DOHH2 (cell line): ENCODE results near the gene PUM2.

Experiments
- H3F3A ChIP-seq: fragments of 200-600 bp; sonication (generic), shearing (Covaris generic); 2 replicates; pipeline ENCODE4 v1.6.0; 2016; ENCODE audit warnings: antibody characterized with exemption, mild to moderate bottlenecking; ENCODE audit not compliant: control insufficient read depth, insufficient read depth
- H3K27ac ChIP-seq: fragments of 200-600 bp; sonication (generic); 2 replicates; pipeline ENCODE4 v1.5.1; 2014; ENCODE audit warnings: low read depth, mild to moderate bottlenecking, low read length, moderate library complexity
- H3K27me3 ChIP-seq: fragments of 200-600 bp; sonication (generic); 2 replicates; pipeline ENCODE4 v1.6.1; 2014; ENCODE audit warnings: mild to moderate bottlenecking, low read length, mixed read lengths; ENCODE audit not compliant: control insufficient read depth
- H3K36me3 ChIP-seq: fragments of 200-600 bp; sonication (generic); 2 replicates; pipeline ENCODE4 v1.6.1; 2014; ENCODE audit warnings: mild to moderate bottlenecking, low read length, moderate library complexity, mixed read lengths; ENCODE audit not compliant: control insufficient read depth
- H3K4me1 ChIP-seq: fragments of 200-600 bp; sonication (generic); 2 replicates; pipeline ENCODE4 v1.6.1; 2014; ENCODE audit warnings: mild to moderate bottlenecking, low read length, mixed read lengths; ENCODE audit not compliant: control insufficient read depth
- H3K4me2 ChIP-seq: fragments of 200-600 bp; sonication (generic); 2 replicates; pipeline ENCODE4 v1.6.0; 2014; ENCODE audit warnings: mild to moderate bottlenecking, low read length, moderate library complexity
- H3K4me3 ChIP-seq: fragments of 200-600 bp; sonication (generic); 2 replicates; pipeline ENCODE4 v1.5.1; 2014; ENCODE audit warnings: mild to moderate bottlenecking, low read length, mixed read lengths
- H3K79me2 ChIP-seq: fragments of 200-600 bp; sonication (generic); 2 replicates; pipeline ENCODE4 v1.6.1; 2014; ENCODE audit warnings: mild to moderate bottlenecking, low read length, mixed read lengths; ENCODE audit not compliant: control insufficient read depth
- H3K9me2 ChIP-seq: fragments of 200-600 bp; sonication (generic); replicated peaks from 2 replicates; pipeline ENCODE4 v1.6.1; 2014; ENCODE audit warnings: mild to moderate bottlenecking, low read length, mixed read lengths; ENCODE audit not compliant: control insufficient read depth
- H3K9me3 ChIP-seq: fragments of 200-600 bp; sonication (generic); 2 replicates; pipeline ENCODE4 v1.6.1; 2014; ENCODE audit warnings: antibody characterized with exemption, low read length, mixed read lengths; ENCODE audit not compliant: control insufficient read depth, insufficient read depth
- H4K20me1 ChIP-seq: fragments of 200-600 bp; sonication (generic); 2 replicates; pipeline ENCODE4 v1.6.0; 2014; ENCODE audit warnings: low read depth, mild to moderate bottlenecking, antibody characterized with exemption, low read length, moderate library complexity; ENCODE audit not compliant: control insufficient read depth, insufficient read depth
- CTCF ChIP-seq: fragments of 200-600 bp; sonication (generic); IDR thresholded peaks from one replicate; pipeline ENCODE4 v1.5.1; 2014; ENCODE audit warnings: antibody characterized with exemption, mild to moderate bottlenecking, low read depth, low read length; ENCODE audit not compliant: poor library complexity, severe bottlenecking
- EZH2phosphoT487 ChIP-seq: fragments of 200-600 bp; sonication (generic); IDR thresholded peaks from 2 replicates; pipeline ENCODE4 v1.6.1; 2017; ENCODE audit warnings: borderline replicate concordance, mild to moderate bottlenecking, antibody characterized with exemption, low read length, moderate library complexity, mixed read lengths

PUM2 gene

GRCh38 chr2:20397811-20398447 is 47.3 kb upstream of the PUM2 start:
- H3K27me3 ChIP-seq, result 0 out of 2 replicates have a peak, but pooled peaks cover 9% of the 10 kb centered on the region
- H3K4me3 ChIP-seq, result no peak overlapping the region

GRCh38 chr2:20396356-20397000 is 45.8 kb upstream of the PUM2 start:
- H3K79me2 ChIP-seq, result no peaks in the 10 kb centered on the region
- no peaks in the 10 kb centered on the region for H3F3A ChIP-seq
- H3K4me2 ChIP-seq, result no peak overlapping the region
- no peak overlapping the region for H3K4me3 ChIP-seq
- no peaks in the 10 kb centered on the region for H3K4me1 ChIP-seq
- 0 out of 2 replicates have a peak, but pooled peaks cover 9% of the 10 kb centered on the region for H3K27me3 ChIP-seq
- H3K36me3 ChIP-seq, result no peaks in the 10 kb centered on the region
- TF ChIP-seq CTCF, result no peak
- no peak for TF ChIP-seq EZH2phosphoT487
- no peaks in the 10 kb centered on the region for H4K20me1 ChIP-seq
- H3K27ac ChIP-seq, result no peak overlapping the region
- no peaks in the 10 kb centered on the region for H3K9me2 ChIP-seq
- H3K9me3 ChIP-seq, result no peaks in the 10 kb centered on the region

More at GRCh38 chr2:20397811-20398447, 47.3 kb upstream of the PUM2 start:
- Histone ChIP-seq H3F3A (no peaks in the 10 kb centered on the region), H3K27ac (no peak overlapping the region), H3K9me3 (no peaks in the 10 kb centered on the region), H3K36me3 (no peaks in the 10 kb centered on the region), H3K79me2 (no peaks in the 10 kb centered on the region), H4K20me1 (no peaks in the 10 kb centered on the region), H3K4me2 (no peak overlapping the region), H3K4me1 (no peaks in the 10 kb centered on the region), H3K9me2 (no peaks in the 10 kb centered on the region)
- TF ChIP-seq EZH2phosphoT487, result no peak
- TF ChIP-seq CTCF, result no peak

GRCh38 chr2:20393986-20394385 is 43.3 kb upstream of the PUM2 start:
- H3K9me3 ChIP-seq, result no peaks in the 10 kb centered on the region
- no peak for TF ChIP-seq EZH2phosphoT487
- no peak for TF ChIP-seq CTCF

More at GRCh38 chr2:20393986-20394385, 43.3 kb upstream of the PUM2 start:
- Histone ChIP-seq H3K27ac (no peak overlapping the region), H3K4me1 (no peaks in the 10 kb centered on the region), H3K79me2 (no peaks in the 10 kb centered on the region), H3K9me2 (no peaks in the 10 kb centered on the region), H3K4me2 (no peak overlapping the region), H3F3A (no peaks in the 10 kb centered on the region), H3K4me3 (no peak overlapping the region), H3K36me3 (no peaks in the 10 kb centered on the region), H4K20me1 (no peaks in the 10 kb centered on the region), H3K27me3 (peaks cover 17% of the 10 kb centered on the region; the same call in 1 of the 2 replicates)
